Type B pancreatic cell (in vitro differentiated cells): Measurements from ENCODE around the gene SPECC1L. TPM values are rescaled to one million over a fixed set of nuclear protein-coding genes. Genes with fewer than 3 reads are reported as not detected.
A peak's percentile ranks its signal among the peaks of the same experiment; 100 is the strongest.

Source experiments
- DNase-seq: peaks from one replicate; pipeline ENCODE4 v3.0.0; 2021; ENCODE audit warnings: mixed read lengths; ENCODE audit not compliant: unreplicated experiment; ENCODE audit errors: extremely low spot score
- H3K27ac Mint-ChIP-seq: 2 replicates; pipeline ENCODE4 v1.8.0; 2021; ENCODE audit warnings: mild to moderate bottlenecking, mixed read lengths
- H3K27me3 Mint-ChIP-seq: 2 replicates; pipeline ENCODE4 v1.8.0; 2021; ENCODE audit warnings: mixed read lengths
- H3K36me3 Mint-ChIP-seq: 2 replicates; pipeline ENCODE4 v1.8.0; 2021; ENCODE audit warnings: mixed read lengths
- H3K4me1 Mint-ChIP-seq: one replicate; pipeline ENCODE4 v1.8.0; 2021; ENCODE audit warnings: mixed read lengths; ENCODE audit not compliant: unreplicated experiment
- H3K4me3 Mint-ChIP-seq: 2 replicates; pipeline ENCODE4 v1.8.0; 2021; ENCODE audit warnings: mild to moderate bottlenecking, mixed read lengths
- H3K9me3 Mint-ChIP-seq: 2 replicates; pipeline ENCODE4 v1.8.0; 2021; ENCODE audit warnings: mixed read lengths
- total RNA-seq: library from RNA; stranded (reverse); gene quantifications from 2 replicates; pipeline ENCODE4 v1.2.1, GENCODE V29; 2021; ENCODE audit warnings: low replicate concordance
- TF ChIP-seq, protein P1 (sequence below): fragments of 200-600 bp; sonication (generic); conservative IDR thresholded peaks from 2 replicates; pipeline ENCODE4 v1.5.0; 2021; ENCODE audit warnings: antibody characterized with exemption, mild to moderate bottlenecking

SPECC1L gene
- total RNA-seq, 1 donor from 2014 or later = 89.0 TPM

DNA sequence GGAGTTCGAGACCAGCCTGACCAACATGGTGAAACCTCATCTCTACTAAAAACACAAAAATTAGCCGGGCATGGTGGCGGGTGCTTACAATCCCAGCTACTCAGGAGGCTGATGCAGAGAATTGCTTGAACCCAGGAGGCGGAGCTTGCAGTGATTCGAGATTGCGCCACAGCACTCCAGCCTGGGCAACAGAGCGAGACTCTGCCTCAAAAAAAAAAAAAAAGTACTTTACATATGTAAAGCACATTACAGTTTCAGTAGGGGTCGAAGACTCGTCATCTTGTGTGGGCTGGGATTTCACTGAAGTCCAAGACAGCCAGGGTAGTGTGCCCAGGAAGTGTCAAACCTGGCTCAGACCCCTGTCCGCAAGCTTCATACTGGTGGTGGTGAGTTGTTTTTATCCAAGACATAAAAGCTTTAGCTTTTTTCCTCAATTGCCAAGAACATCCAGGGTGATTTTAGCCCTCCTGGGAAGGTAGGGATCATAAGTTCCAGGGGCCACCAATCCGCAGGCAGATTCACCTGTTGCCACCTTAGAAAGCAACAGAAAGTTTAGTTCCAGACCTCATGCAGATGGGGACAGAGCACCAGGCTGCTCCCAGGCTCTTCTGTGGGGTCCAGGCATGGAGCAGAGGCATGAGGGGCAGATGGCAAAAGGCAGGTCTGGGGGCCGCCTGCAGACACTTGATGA is 135.1 kb downstream of the SPECC1L start:
- H3K4me3 Mint-ChIP-seq = no peak overlapping the region
- no peak overlapping the region for H3K27ac Mint-ChIP-seq
- TF ChIP-seq, protein P1, sequence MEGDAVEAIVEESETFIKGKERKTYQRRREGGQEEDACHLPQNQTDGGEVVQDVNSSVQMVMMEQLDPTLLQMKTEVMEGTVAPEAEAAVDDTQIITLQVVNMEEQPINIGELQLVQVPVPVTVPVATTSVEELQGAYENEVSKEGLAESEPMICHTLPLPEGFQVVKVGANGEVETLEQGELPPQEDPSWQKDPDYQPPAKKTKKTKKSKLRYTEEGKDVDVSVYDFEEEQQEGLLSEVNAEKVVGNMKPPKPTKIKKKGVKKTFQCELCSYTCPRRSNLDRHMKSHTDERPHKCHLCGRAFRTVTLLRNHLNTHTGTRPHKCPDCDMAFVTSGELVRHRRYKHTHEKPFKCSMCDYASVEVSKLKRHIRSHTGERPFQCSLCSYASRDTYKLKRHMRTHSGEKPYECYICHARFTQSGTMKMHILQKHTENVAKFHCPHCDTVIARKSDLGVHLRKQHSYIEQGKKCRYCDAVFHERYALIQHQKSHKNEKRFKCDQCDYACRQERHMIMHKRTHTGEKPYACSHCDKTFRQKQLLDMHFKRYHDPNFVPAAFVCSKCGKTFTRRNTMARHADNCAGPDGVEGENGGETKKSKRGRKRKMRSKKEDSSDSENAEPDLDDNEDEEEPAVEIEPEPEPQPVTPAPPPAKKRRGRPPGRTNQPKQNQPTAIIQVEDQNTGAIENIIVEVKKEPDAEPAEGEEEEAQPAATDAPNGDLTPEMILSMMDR = no peak
- H3K36me3 Mint-ChIP-seq = peaks cover 28% of the 10 kb centered on the region
- H3K27me3 Mint-ChIP-seq = no peaks in the 10 kb centered on the region
- H3K9me3 Mint-ChIP-seq = no peaks in the 10 kb centered on the region
- H3K4me1 Mint-ChIP-seq = peaks cover 33% of the 10 kb centered on the region
- no peak for DNase-seq

DNA sequence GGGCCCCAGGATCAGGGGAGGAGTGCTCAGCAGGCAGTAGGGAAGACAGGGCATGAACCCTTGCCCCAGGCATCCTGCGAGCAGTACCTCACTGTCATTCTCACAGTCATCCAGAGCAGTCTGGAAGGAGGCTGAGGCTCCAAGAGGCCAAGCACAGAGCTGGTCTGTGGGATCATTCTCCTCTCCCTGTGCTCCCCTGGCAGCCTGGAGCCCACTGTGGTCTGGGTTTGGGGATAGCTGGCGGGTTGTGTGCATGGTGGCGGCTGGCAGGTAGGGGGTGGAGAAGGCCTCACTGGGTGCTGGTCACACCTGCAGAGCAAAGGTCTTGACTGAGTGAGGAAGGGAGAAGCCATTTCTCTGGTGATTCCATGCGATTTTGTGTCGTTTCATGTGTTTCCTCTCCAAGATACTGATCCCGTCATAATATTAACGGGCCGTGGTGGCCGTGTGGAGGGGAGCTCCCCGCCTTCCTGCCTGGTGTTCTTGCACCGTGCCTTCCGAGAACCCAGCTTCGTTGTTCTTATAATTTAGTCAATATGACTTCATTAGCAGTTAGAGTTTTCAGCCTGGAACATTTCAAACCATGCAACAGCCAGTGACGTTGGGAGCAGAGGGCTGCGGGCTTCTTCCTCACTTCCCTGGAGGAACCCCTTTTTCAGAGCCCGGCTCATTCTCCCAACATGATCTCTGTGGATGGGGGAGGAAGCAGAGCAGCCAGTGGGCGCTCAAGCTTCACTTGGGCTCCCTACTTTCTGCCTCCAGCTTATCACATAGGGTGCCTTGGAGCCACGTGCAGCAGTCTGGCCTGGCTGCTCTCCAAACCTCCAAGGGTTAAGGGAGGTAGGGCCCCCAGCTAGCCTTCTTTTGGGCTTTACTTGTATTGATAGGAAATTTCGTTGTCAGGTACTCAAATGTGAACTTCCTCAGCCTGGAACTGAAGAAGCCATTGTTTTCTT is 136.0 kb downstream of the SPECC1L start:
- TF ChIP-seq, protein P1 = no peak
- Mint-ChIP-seq H3K36me3 (peaks cover 20% of the 10 kb centered on the region), H3K4me3 (peak overlapping the region; percentile 58), H3K27ac (peak overlapping the region; percentile 54), H3K27me3 (no peaks in the 10 kb centered on the region), H3K4me1 (peaks cover 33% of the 10 kb centered on the region), H3K9me3 (no peaks in the 10 kb centered on the region)
- no peak for DNase-seq

DNA sequence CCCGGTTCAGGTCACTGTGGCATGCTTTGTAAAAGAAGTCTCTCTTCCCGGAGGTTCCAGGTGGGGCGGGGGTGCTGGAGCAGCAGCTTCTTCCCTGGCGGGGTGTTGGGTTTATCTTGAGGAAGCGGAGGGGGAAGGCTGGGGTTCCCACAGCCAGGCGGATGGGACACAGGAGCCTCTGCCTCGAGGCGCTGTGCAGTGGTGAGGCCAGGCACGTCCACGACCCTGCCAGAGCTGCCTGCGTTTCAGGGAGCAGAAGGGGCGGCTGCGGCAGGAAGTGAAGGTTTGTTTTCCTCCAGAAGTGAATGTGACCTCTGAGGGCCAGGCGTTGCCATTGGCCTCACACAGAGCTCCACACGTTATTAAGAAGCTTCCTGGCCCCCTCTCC is 136.6 kb downstream of the SPECC1L start:
- TF ChIP-seq, protein P1 = no peak
- H3K4me3 Mint-ChIP-seq = peak overlapping the region; percentile 58

DNA sequence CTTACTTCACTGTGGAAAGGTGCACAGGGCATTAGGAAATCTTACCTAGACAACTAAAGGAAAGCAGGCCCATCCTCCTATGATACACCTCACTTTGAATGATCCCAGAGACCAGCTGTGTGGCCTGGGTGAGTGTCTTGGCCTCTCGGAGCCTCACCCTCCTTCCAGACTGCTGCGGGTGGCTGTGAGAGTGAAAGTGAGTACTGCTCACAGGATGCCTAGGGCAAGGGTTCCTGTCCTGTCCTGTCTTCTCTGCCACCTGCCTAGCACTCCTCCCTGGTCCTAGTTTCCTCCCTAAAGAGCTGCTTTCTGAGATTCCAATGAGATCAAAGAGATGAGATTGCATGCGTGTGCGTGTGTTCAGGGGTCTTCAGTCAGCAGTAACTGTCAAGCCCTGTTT is 137.3 kb downstream of the SPECC1L start:
- peak overlapping the region; percentile 54 for H3K27ac Mint-ChIP-seq
- peaks cover 26% of the 10 kb centered on the region for H3K4me1 Mint-ChIP-seq
- H3K4me3 Mint-ChIP-seq = peak overlapping the region; percentile 58
- H3K9me3 Mint-ChIP-seq = no peaks in the 10 kb centered on the region
- DNase-seq = no peak
- TF ChIP-seq, protein P1 = no peak
- H3K36me3 Mint-ChIP-seq = peaks cover 15% of the 10 kb centered on the region
- H3K27me3 Mint-ChIP-seq = no peaks in the 10 kb centered on the region

More for the DNA sequence above, 136.6 kb downstream of the SPECC1L start:
- H3K27me3 Mint-ChIP-seq = no peaks in the 10 kb centered on the region
- peaks cover 30% of the 10 kb centered on the region for H3K4me1 Mint-ChIP-seq
- no peak for DNase-seq
- H3K36me3 Mint-ChIP-seq = peaks cover 17% of the 10 kb centered on the region
- H3K27ac Mint-ChIP-seq = peak overlapping the region; percentile 54
- H3K9me3 Mint-ChIP-seq = no peaks in the 10 kb centered on the region

DNA sequence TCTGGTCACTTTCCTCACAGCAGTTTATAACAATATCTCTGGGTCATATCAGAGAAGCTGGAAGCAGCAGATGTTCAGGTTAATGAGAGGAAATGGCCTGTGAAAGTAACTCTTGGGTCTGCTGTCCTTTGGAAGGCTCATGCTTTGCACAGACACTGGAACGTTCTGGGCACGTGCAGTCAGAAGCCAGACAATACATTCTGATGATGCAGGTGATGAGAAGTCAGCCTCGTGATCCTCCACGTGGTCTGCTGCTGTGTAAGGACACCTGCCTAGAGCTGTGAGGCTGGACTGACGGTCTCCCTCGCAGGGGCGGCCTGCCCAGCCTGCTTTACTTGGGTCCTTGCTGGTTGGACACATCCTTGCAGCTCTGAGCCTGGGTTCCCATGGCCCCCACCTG is 138.0 kb downstream of the SPECC1L start:
- Mint-ChIP-seq H3K4me3 (no peak overlapping the region), H3K27me3 (no peaks in the 10 kb centered on the region), H3K9me3 (no peaks in the 10 kb centered on the region), H3K4me1 (peaks cover 23% of the 10 kb centered on the region), H3K36me3 (peaks cover 15% of the 10 kb centered on the region), H3K27ac (no peak overlapping the region)
- no peak for DNase-seq
- TF ChIP-seq, protein P1 = no peak
